OCI-LY7 (cell line): ENCODE results near the gene EIF3A.

Source experiments
- EZH2phosphoT487 ChIP-seq: fragments of 200-600 bp; sonication (generic); IDR thresholded peaks from 2 replicates; pipeline ENCODE4 v1.6.1; 2018; ENCODE audit warnings: low read depth, borderline replicate concordance, mild to moderate bottlenecking, mixed run types, antibody characterized with exemption, low read length, moderate library complexity, mixed read lengths
- TF ChIP-seq, protein P1 (sequence below): fragments of 200-600 bp; sonication (generic); conservative IDR thresholded peaks from 2 replicates; pipeline ENCODE4 v1.5.1; 2014; ENCODE audit warnings: mild to moderate bottlenecking, antibody characterized with exemption, low read length, moderate library complexity, mixed read lengths

DNA sequence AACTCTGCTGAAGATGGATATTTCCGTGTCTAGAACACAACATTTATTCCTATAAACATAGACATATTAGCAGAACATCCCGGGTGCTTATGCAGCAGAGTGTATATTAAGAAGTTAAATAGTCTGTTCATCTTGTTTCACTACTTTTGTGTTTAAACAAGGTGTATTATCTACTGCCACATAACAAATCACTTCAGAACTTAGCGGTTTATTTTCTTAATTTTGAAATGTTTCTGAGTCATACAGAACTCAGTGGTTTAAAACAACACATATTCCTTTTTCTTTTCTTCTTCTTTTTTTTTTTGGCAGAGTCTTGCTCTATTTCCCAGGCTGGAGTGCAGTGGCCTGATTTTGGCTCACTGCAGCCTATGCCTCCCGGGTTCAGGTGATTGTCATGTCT, 49.1 kb upstream of the EIF3A start:
- TF ChIP-seq, protein P1, sequence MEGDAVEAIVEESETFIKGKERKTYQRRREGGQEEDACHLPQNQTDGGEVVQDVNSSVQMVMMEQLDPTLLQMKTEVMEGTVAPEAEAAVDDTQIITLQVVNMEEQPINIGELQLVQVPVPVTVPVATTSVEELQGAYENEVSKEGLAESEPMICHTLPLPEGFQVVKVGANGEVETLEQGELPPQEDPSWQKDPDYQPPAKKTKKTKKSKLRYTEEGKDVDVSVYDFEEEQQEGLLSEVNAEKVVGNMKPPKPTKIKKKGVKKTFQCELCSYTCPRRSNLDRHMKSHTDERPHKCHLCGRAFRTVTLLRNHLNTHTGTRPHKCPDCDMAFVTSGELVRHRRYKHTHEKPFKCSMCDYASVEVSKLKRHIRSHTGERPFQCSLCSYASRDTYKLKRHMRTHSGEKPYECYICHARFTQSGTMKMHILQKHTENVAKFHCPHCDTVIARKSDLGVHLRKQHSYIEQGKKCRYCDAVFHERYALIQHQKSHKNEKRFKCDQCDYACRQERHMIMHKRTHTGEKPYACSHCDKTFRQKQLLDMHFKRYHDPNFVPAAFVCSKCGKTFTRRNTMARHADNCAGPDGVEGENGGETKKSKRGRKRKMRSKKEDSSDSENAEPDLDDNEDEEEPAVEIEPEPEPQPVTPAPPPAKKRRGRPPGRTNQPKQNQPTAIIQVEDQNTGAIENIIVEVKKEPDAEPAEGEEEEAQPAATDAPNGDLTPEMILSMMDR = no peak
- TF ChIP-seq EZH2phosphoT487 = no peak
